ENCODE results near the gene TNFRSF1B. TPM values are rescaled to one million over a fixed set of nuclear protein-coding genes. Genes with fewer than 3 reads are reported as not detected.

Gene TNFRSF1B
- total RNA-seq, 4 donors from 2014 or later, result 27.4 to 62.1 (median 43.5) TPM

DNA sequence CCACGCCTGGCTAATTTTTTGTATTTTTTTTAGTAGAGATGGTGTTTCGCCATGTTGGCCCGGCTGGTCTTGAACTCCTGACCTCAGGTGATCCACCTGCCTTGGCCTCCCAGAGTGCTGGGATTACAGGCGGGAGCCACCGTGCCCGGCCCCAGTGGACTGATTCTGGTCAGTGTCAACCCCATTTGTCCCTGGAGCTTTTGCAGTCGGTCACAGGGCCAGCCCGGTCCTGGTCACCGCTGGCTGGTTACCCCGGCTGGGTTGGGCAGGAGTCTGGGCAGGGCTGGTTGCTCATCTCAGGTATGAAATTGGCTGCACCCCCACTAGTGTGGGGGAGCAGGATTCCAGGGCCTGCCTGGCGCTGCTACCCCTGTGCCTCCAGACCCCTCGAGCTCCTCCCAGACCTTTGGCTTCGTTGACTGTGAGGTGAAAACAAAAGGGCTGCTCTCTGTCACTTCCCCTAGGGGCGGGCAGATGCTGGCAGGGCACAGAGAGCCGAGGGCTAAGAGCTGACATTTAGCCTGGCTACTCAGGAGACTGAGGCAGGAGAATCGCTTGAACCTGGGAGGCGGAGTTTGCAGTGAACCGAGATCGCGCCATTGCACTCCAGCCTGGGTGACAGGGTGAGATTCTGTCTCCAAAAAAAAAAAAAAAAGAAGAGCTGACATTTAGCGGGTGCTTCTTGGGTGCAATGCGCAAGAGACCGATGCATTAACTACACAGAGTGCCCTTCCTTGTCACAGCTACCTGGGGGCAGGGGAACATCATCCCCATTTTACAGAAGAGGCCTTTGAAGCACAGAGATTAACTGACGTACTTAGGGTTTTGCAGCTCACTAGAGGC, 10.6 kb downstream of the TNFRSF1B start:
- Histone ChIP-seq H3K4me3 (no peak overlapping the region), H3K27me3 (no peaks in the 10 kb centered on the region), H3K9me3 (no peaks in the 10 kb centered on the region), H3K27ac (peak overlapping the region in 3 of 4 donors; percentile 85 to 97 (median 89)), H3K36me3 (no peaks in the 10 kb centered on the region), H3K4me1 (peaks cover 0 to 98% (median 81%) of the 10 kb centered on the region in 4 donors)
- no peak for DNase-seq (ENCODE audit: low spot score in 2 of 2)
- WGBS, 2 donors, result 77 to 81% methylated on average over 19 to 20 of the region's 24 CpGs
- TF ChIP-seq, protein P1, sequence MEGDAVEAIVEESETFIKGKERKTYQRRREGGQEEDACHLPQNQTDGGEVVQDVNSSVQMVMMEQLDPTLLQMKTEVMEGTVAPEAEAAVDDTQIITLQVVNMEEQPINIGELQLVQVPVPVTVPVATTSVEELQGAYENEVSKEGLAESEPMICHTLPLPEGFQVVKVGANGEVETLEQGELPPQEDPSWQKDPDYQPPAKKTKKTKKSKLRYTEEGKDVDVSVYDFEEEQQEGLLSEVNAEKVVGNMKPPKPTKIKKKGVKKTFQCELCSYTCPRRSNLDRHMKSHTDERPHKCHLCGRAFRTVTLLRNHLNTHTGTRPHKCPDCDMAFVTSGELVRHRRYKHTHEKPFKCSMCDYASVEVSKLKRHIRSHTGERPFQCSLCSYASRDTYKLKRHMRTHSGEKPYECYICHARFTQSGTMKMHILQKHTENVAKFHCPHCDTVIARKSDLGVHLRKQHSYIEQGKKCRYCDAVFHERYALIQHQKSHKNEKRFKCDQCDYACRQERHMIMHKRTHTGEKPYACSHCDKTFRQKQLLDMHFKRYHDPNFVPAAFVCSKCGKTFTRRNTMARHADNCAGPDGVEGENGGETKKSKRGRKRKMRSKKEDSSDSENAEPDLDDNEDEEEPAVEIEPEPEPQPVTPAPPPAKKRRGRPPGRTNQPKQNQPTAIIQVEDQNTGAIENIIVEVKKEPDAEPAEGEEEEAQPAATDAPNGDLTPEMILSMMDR (IDR thresholded peaks at IDR 0.05), result no peak
- TF ChIP-seq POLR2A (IDR thresholded peaks at IDR 0.05) (no peak), EP300 (IDR thresholded peaks at IDR 0.05) (no peak)

DNA sequence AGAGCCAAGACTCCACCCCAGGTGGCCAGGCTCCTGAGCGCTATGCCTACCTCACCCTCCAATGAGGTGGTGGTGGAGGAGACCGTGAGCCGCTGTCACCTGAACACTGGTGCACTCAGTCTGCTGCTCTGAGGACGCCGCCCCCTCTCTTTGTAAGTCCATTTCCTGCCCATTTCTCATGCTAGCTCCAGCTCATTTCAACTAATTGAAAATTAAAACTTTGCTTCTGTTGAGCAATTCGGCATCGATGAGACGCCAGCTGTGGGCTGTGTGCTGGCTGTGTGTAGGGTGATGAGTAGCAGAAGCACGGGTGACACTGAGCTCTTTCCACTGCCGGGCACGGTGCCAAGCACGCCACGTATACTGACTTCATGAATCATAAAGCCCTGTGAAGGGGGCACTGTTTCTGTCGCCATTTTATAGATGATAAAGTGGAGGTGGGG, 11.2 kb downstream of the TNFRSF1B start:
- peaks cover 0 to 98% (median 83%) of the 10 kb centered on the region in 4 donors for H3K4me1 ChIP-seq
- no peak overlapping the region for H3K4me3 ChIP-seq
- no peaks in the 10 kb centered on the region for H3K9me3 ChIP-seq
- no peaks in the 10 kb centered on the region for H3K27me3 ChIP-seq
- 38 to 45% methylated on average over 14 of the region's 14 CpGs for WGBS, 2 donors
- peak in 1 of 2 donors; percentile 66 for DNase-seq (ENCODE audit: low spot score in 2 of 2)
- TF ChIP-seq POLR2A (IDR thresholded peaks at IDR 0.05) (no peak), EP300 (IDR thresholded peaks at IDR 0.05) (peak in 1 of 2 donors; percentile 11)
- no peaks in the 10 kb centered on the region for H3K36me3 ChIP-seq
- H3K27ac ChIP-seq, result peak overlapping the region in 3 of 4 donors; percentile 85 to 97 (median 89)

DNA sequence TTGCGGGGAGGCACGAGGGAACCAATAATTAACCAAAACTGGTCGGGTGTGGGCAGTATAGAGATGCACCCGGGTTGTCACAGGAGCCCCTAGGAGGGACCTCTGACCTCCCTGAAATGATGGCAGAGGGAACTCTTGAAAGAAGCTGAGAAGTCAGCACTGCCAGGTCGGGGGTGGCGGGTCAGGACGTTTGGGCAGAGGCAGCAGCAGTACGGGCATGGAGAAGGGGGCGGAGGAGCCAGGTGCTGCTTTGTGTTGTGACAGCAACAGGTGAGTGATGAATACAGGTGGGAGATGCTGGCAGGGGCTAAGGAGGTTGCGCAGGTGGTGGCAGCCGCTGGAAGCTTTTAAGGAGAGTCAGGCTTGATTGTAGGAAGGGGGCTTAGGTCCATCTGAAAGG, 11.7 kb downstream of the TNFRSF1B start:
- TF ChIP-seq, protein P1 (IDR thresholded peaks at IDR 0.05), result no peak
- TF ChIP-seq EP300 (IDR thresholded peaks at IDR 0.05) (no peak), POLR2A (IDR thresholded peaks at IDR 0.05) (no peak)
- no peak overlapping the region for H3K4me3 ChIP-seq
- no peaks in the 10 kb centered on the region for H3K9me3 ChIP-seq
- no peaks in the 10 kb centered on the region for H3K27me3 ChIP-seq
- no peaks in the 10 kb centered on the region for H3K36me3 ChIP-seq
- 57 to 58% methylated on average over 11 of the region's 11 CpGs for WGBS, 2 donors
- no peak for DNase-seq (ENCODE audit: low spot score in 2 of 2)
- peak overlapping the region in 3 of 4 donors; percentile 85 to 97 (median 89) for H3K27ac ChIP-seq
- H3K4me1 ChIP-seq, result peaks cover 0 to 98% (median 80%) of the 10 kb centered on the region in 4 donors

DNA sequence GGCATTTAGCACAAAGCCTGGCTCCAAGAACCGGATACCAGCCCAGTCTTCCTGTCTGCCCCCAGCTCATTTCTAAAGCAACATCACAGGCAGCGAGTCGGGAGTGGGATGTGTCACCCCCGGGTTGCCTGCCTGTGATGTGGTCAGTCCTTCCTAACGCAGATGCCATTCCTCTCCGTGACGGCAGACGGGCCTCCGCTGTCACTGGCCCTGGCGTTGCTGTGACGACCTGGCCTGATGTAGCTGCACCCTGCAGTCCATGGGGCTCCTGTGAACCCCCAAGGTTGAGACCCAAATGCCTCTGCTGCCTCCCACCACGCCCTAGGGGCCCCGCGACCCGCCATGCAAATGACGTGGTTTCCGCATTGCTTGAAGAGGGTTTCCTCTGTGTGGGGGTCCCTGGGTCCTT, 12.3 kb downstream of the TNFRSF1B start:
- H3K9me3 ChIP-seq, result no peaks in the 10 kb centered on the region
- no peak overlapping the region for H3K4me3 ChIP-seq
- no peak for DNase-seq (ENCODE audit: low spot score in 2 of 2)
- TF ChIP-seq EP300 (IDR thresholded peaks at IDR 0.05), result peak in 1 of 2 donors; percentile 21
- TF ChIP-seq POLR2A (IDR thresholded peaks at IDR 0.05), result no peak
- TF ChIP-seq, protein P1 (IDR thresholded peaks at IDR 0.05), result no peak
- peak overlapping the region; percentile 35 to 97 (median 87) for H3K27ac ChIP-seq
- no peaks in the 10 kb centered on the region for H3K27me3 ChIP-seq
- H3K4me1 ChIP-seq, result peaks cover 0 to 96% (median 76%) of the 10 kb centered on the region in 4 donors
- no peaks in the 10 kb centered on the region for H3K36me3 ChIP-seq
- WGBS, 2 donors, result 21 to 30% methylated on average over 4 to 5 of the region's 17 CpGs

DNA sequence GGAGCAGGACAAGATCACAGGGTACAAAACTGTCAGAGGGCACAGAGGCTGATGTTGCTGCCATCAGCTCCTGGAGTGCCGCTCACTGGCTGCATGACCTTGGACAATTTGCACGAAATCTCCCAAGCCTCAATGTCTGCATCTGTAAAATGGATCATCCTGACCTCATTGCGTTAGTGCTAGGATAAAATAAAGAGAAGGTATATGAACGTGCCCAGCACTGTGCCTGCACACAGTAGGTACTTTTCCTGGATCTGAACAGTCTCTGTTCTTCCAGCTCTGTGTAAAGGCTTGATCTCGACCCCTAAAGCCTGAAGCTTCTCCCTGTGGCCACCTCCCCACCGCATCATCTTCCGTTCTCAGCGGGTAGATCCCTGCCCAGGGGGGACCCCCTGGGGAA, 12.9 kb downstream of the TNFRSF1B start:
- Histone ChIP-seq H3K9me3 (no peaks in the 10 kb centered on the region), H3K4me3 (no peak overlapping the region), H3K27me3 (no peaks in the 10 kb centered on the region), H3K27ac (peak overlapping the region; percentile 35 to 97 (median 87)), H3K36me3 (no peaks in the 10 kb centered on the region), H3K4me1 (peaks cover 0 to 96% (median 75%) of the 10 kb centered on the region in 4 donors)
- no peak for DNase-seq (ENCODE audit: low spot score in 2 of 2)
- TF ChIP-seq POLR2A (IDR thresholded peaks at IDR 0.05) (no peak), EP300 (IDR thresholded peaks at IDR 0.05) (no peak)
- TF ChIP-seq, protein P1 (IDR thresholded peaks at IDR 0.05), result no peak
- 89 to 96% methylated on average over 8 of the region's 8 CpGs for WGBS, 2 donors

Data from tibial nerve (tissue), 4 donors.